ENCODE measurements around the gene SP9.

DNA sequence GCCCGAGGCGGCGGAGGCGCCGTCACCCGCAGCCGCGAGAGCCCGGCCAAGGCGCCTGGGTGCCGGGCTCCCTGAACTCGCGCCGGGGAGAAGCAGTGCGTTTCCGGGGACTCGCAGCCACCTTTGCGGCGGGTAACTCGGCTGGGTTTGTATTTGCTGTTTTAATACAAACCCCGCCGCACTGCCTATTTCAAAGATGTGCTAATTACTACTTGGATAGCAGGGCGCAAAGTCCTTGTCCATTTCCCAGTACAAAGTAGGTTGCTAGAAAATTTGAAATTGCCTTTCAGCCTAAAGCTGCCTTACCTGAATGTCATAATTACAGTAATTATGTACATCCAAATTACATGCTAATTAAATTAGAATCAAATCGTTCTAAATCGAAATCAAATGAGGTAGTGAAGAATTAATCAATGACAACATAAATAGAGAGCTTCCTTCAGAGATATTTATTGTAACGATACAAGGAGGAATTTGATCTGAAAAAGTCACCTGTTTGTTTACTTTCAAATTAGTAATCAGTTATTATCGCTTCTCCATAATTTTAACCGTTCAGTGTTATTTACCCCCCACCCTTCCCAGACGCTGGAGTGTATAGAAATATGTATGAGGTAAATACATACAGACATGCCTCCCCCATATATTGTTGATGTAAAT, 8.1 kb downstream of the SP9 start:
- TF ChIP-seq, protein P1, sequence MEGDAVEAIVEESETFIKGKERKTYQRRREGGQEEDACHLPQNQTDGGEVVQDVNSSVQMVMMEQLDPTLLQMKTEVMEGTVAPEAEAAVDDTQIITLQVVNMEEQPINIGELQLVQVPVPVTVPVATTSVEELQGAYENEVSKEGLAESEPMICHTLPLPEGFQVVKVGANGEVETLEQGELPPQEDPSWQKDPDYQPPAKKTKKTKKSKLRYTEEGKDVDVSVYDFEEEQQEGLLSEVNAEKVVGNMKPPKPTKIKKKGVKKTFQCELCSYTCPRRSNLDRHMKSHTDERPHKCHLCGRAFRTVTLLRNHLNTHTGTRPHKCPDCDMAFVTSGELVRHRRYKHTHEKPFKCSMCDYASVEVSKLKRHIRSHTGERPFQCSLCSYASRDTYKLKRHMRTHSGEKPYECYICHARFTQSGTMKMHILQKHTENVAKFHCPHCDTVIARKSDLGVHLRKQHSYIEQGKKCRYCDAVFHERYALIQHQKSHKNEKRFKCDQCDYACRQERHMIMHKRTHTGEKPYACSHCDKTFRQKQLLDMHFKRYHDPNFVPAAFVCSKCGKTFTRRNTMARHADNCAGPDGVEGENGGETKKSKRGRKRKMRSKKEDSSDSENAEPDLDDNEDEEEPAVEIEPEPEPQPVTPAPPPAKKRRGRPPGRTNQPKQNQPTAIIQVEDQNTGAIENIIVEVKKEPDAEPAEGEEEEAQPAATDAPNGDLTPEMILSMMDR (IDR thresholded peaks at IDR 0.05 in 2 of 3, conservative IDR thresholded peaks at IDR 0.05 in 1 of 3; ENCODE audit: control insufficient read depth in 2 of 3, extremely low read depth in 1 of 3, insufficient read depth in 1 of 3, low read depth in 3 of 3, low read length in 3 of 3): no peak
- TF ChIP-seq JUND (IDR thresholded peaks at IDR 0.05; ENCODE audit: low read depth, low read length) (no peak), TARDBP (IDR thresholded peaks at IDR 0.05; ENCODE audit: borderline replicate concordance) (no peak), RCOR1 (conservative IDR thresholded peaks at IDR 0.05; ENCODE audit: low read depth, low read length) (no peak), TAF1 (IDR thresholded peaks at IDR 0.05; ENCODE audit: borderline replicate concordance, low read depth, low read length) (no peak), SUZ12 (IDR thresholded peaks at IDR 0.05; ENCODE audit: unreplicated experiment) (no peak), SMARCA5 (IDR thresholded peaks at IDR 0.05) (no peak), POLR2AphosphoS2 (IDR thresholded peaks at IDR 0.05; ENCODE audit: low read depth, low read length) (no peak), EP300 (IDR thresholded peaks at IDR 0.05; ENCODE audit: borderline replicate concordance in 1 of 2, control insufficient read depth in 1 of 2, low read depth in 2 of 2, low read length in 2 of 2) (no peak), ESRRA (IDR thresholded peaks at IDR 0.05; ENCODE audit: low read length) (no peak), PBX3 (IDR thresholded peaks at IDR 0.05; ENCODE audit: insufficient replicate concordance, low read depth, low read length) (no peak), SMAD5 (IDR thresholded peaks at IDR 0.05; ENCODE audit: low read depth) (no peak)
- TF ChIP-seq, protein P2, sequence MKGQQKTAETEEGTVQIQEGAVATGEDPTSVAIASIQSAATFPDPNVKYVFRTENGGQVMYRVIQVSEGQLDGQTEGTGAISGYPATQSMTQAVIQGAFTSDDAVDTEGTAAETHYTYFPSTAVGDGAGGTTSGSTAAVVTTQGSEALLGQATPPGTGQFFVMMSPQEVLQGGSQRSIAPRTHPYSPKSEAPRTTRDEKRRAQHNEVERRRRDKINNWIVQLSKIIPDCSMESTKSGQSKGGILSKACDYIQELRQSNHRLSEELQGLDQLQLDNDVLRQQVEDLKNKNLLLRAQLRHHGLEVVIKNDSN (IDR thresholded peaks at IDR 0.05; ENCODE audit: borderline replicate concordance, extremely low read length, insufficient read depth, low read depth, low read length): no peak

All from GM12878 (cell line).